ENCODE data around the gene GPRC5D.

The GPRC5D gene

GRCh38 chr12:12892681-12893141, 59.3 kb downstream of the GPRC5D start:
- no peak for DNase-seq
- in situ Hi-C loops (cut with MboI; ENCODE audit: low pct_unique_long_range_greater_than_20kb, low sequenced_read_pairs): no loop called here

GRCh38 chr12:12891881-12892355, 60.1 kb downstream of the GPRC5D start:
- no peak for DNase-seq
- in situ Hi-C loops (cut with MboI; ENCODE audit: low pct_unique_long_range_greater_than_20kb, low sequenced_read_pairs): no loop called here

DNA sequence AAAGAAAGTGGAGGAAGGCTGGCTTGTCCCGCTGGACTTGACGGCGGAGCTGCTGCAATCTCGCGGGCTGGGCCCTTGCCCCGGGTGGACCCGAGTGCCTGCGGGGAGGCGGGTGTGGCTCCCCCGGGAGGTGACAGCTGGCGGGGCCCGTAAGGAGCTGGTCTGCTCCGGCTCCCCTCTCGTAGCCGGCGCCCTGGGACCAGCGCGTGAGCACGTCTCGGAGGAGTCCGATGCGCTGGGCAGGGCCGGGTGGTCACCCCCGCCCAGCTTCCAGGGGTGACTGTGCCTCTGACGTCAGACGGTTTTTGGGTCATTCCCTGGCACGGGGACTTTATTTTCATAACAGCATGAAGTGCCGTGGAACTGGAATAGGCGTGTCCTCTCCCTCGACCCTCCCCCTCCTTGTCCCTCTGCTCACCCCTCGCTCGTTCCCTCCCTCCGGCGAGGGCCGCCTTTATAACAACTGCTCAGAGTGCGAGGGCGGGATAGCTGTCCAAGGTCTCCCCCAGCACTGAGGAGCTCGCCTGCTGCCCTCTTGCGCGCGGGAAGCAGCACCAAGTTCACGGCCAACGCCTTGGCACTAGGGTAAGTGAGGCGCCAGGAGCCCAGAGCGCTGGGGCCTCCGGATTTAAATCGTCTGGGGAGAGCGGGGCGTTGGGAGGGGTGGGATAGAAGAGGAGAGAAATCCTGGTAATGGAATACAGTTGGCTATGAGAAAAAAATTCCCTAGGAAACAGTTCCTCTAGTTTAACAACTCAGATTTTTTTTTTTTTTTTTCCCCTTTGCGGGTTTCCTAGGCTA, 60.7 kb downstream of the GPRC5D start, which contains the start of gene GPRC5A:
Gene GPRC5A (plus strand): TSS at position 483 of the 801 bp plus-strand sequence. CDS start 16,688 bp downstream, outside the sequence.
- DNase-seq: no peak
- in situ Hi-C loops (cut with MboI; ENCODE audit: low pct_unique_long_range_greater_than_20kb, low sequenced_read_pairs): no loop called here
